Left lung (tissue), 10 donors: ENCODE measurements around the gene GPR155. TPM values are rescaled to one million over a fixed set of nuclear protein-coding genes. Genes with fewer than 3 reads are reported as not detected.
A peak's percentile ranks its signal among the peaks of the same experiment; 100 is the strongest.

Experiments used
- ATAC-seq: fragments of 200-7000 bp; cut with Tn5 transposase; one replicate; pipeline ENCODE4 v1.9.1; 2020; ENCODE audit warnings: moderate library complexity
- DNase-seq, 4 donors: peaks; one replicate each; pipeline ENCODE4 v3.0.0-alpha.2; 2013 to 2020
- H3K27ac ChIP-seq, 2 donors: fragments of 200-600 bp; sonication (generic) in 1 of 2; one replicate each; pipeline versions ENCODE4 v1.5.0 to v1.8.0; 2020 to 2021
- H3K27me3 ChIP-seq, 2 donors: fragments of 200-600 bp; sonication (generic) in 1 of 2; one replicate each; pipeline versions ENCODE4 v1.5.0 to v1.8.0; 2020 to 2021
- H3K36me3 ChIP-seq, 2 donors: fragments of 200-600 bp; sonication (generic) in 1 of 2; one replicate each; pipeline versions ENCODE4 v1.5.0 to v1.8.0; 2020 to 2021
- H3K4me1 ChIP-seq, 2 donors: fragments of 200-600 bp; one replicate each; pipeline ENCODE4 v1.8.0; 2021
- H3K4me3 ChIP-seq, 2 donors: fragments of 200-600 bp; sonication (generic) in 1 of 2; one replicate each; pipeline versions ENCODE4 v1.5.0 to v1.8.0; 2020 to 2021; ENCODE audit warnings: mild to moderate bottlenecking in 1 of 2
- H3K9me3 ChIP-seq, 2 donors: fragments of 200-600 bp; sonication (generic) in 1 of 2; one replicate each; pipeline versions ENCODE4 v1.5.0 to v1.8.0; 2020 to 2021
- intact Hi-C, 2 donors: fragments of 100-400 bp; cut with DNase I; formaldehyde crosslinking; loops; one replicate each; pipeline versions ENCODE4 v1.11.2 to v1.14.2; 2022
- polyA plus RNA-seq, 6 donors: library from polyadenylated mRNA; unstranded; fragments of 120-200 nt; gene quantifications; one replicate each; pipeline ENCODE4 v1.2.1, GENCODE V29; 2013; ENCODE audit not compliant: insufficient read length in 6 of 6
- total RNA-seq, 2 donors: library from RNA; stranded (reverse); fragmentation: NEBNext Ultra II Directional; extraction: Animal tissue kit (Norgen Biotek cat#: 25700); gene quantifications; one replicate each; pipeline ENCODE4 v1.2.1, GENCODE V29; 2021
- TF ChIP-seq, protein P1 (sequence below), 2 donors: fragments of 200-600 bp; sonication (generic) in 1 of 2; IDR thresholded peaks; one replicate each; pipeline versions ENCODE4 v1.5.0 to v1.8.0; 2021; ENCODE audit warnings: antibody characterized with exemption in 2 of 2
- donor health status: DM: no; HTN: yes; CAD: no.
- donor health status: DM: no; HTN: no; CAD: no.

GPR155 gene
- total and polyA plus RNA-seq, 8 donors = 3.1 to 6.9 (median 4.0) TPM

DNA sequence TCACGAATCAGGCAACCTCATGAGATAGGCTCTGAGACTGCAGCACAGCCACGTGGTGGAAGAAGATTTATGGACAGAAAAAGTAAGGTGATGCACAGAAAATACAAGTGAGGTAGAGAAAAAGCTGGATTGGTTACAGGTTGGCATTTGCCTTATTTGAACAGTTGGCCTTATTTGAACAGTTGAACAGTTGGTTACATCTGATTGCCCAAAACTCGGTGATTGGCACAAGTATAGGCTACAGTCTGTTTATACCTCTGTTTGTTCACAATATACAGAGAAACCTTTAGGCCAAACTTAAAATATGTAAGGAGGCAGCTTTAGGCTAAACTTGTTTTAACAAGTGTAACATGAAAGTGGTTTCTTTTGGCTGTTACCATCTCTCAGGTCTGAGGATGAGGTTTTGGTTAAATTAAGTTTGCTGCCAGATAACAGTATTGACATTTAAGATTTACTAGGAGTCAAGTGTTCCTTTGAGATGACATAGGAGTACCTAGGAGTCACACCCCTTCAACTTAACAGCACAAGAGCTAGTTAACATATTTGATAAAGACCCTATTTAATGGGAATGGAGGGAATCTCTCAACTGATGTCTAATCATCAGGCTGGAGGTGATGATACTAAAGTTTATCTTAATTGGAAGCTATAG lies 16.5 kb upstream of the GPR155 start:
- no peaks in the 10 kb centered on the region for H3K27me3 ChIP-seq
- intact Hi-C loops = no loop called here
- H3K4me3 ChIP-seq = no peak overlapping the region
- DNase-seq (no peak), ATAC-seq (no peak)
- peaks cover 0 to 2% of the 10 kb centered on the region in 2 donors for H3K9me3 ChIP-seq
- H3K27ac ChIP-seq = no peak overlapping the region
- H3K36me3 ChIP-seq = no peaks in the 10 kb centered on the region
- H3K4me1 ChIP-seq = no peaks in the 10 kb centered on the region
- TF ChIP-seq, protein P1, sequence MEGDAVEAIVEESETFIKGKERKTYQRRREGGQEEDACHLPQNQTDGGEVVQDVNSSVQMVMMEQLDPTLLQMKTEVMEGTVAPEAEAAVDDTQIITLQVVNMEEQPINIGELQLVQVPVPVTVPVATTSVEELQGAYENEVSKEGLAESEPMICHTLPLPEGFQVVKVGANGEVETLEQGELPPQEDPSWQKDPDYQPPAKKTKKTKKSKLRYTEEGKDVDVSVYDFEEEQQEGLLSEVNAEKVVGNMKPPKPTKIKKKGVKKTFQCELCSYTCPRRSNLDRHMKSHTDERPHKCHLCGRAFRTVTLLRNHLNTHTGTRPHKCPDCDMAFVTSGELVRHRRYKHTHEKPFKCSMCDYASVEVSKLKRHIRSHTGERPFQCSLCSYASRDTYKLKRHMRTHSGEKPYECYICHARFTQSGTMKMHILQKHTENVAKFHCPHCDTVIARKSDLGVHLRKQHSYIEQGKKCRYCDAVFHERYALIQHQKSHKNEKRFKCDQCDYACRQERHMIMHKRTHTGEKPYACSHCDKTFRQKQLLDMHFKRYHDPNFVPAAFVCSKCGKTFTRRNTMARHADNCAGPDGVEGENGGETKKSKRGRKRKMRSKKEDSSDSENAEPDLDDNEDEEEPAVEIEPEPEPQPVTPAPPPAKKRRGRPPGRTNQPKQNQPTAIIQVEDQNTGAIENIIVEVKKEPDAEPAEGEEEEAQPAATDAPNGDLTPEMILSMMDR (IDR thresholded peaks at IDR 0.05) = no peak

DNA sequence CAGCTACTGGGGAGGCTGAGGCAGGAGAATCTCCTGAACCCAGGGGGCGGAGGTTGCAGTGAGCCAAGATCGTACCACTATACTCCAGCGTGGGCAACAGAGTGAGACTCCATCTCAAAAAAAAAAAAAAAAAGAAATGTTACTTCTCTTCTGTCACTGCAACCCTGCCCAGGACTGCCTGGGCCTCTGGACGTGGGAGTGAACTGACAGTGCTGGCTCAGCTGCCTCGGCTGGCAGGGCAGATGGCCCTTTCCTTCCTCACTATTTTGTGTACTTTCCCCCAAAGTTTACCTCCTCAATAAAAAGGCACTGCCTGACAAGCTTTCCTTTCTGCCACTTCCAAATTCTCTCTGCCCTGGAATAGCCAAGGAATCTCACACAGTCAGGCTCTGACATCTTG lies 12.5 kb upstream of the GPR155 start:
- intact Hi-C loops = no loop called here
- H3K9me3 ChIP-seq = no peaks in the 10 kb centered on the region
- no peaks in the 10 kb centered on the region for H3K4me1 ChIP-seq
- DNase-seq = no peak
- no peak for ATAC-seq
- no peaks in the 10 kb centered on the region for H3K36me3 ChIP-seq
- no peak overlapping the region for H3K4me3 ChIP-seq
- no peaks in the 10 kb centered on the region for H3K27me3 ChIP-seq
- TF ChIP-seq, protein P1 (IDR thresholded peaks at IDR 0.05) = no peak
- no peak overlapping the region for H3K27ac ChIP-seq

DNA sequence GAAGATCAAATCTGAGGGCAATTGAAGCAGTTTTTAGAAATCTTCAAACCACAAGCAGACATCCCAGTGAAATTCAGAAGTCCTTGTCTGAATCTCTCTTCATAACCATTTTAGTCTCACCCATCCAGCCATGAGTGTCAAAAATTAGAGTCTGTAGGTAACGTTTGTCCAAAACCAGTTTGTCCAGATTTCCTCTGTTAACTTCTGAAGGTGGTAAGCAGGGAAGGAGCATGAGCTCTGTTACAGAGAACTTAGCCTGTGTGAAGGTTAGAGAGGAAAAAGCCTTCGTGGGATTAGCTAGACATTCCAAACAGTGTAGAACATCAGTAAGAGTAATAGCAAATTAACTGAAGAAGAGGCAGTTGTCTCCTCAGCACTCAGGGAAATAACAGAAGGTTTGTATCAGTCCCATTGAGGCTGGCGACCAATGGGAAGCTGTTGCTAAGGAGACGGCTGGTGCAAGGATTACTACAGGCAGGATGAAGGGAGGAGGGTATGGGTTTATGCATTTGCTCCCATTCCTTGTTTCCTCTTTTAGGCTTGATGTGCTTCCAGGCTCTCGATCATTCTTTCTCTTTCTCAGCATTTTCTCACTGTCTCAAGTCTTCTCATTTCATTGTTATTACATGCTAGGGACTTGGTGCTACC lies 8.7 kb upstream of the GPR155 start:
- Histone ChIP-seq H3K9me3 (no peaks in the 10 kb centered on the region), H3K4me3 (no peak overlapping the region), H3K27me3 (no peaks in the 10 kb centered on the region), H3K27ac (no peak overlapping the region), H3K36me3 (no peaks in the 10 kb centered on the region), H3K4me1 (peaks cover 0 to 10% of the 10 kb centered on the region in 2 donors)
- DNase-seq = peak in 1 of 4 donors; percentile 38
- ATAC-seq = peak; percentile 50
- intact Hi-C loops = no loop called here
- TF ChIP-seq, protein P1 (IDR thresholded peaks at IDR 0.05) = no peak

DNA sequence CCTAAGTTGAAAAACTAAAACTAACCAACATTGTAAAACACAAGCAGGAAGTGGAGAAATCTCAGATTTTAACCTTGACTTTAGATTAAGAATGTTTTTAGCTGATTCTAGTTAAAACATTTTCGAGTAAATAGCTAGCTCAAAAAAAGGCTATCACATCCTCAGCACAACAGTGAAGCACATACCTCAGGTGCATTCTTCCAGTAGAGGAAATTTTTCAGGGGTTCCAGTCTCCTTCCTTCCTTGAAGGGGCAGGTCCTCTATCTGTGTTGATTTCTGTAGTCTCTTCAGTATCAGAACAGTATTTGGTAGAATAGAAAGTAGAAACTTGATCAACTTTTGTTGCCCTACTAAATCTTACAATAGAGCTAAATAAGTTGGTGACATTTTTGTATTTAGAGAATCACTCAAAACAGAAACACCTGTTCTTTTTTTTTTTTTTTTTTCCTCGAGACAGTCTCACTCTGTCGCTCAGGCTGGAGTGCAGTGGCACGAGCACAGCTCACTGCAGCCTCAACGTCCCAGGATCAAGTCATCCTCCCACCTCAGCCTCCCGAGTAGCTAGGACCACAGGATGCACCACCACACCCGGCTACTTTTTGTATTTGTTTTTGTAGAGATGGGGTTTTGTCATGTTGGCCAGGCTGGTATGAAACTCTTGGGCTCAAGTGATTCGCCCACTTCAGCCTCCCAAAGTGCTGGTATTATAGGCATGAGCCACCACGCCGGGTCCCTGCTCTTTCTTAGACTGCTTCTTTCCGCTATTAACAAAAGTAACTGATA lies 6.9 kb upstream of the GPR155 start:
- intact Hi-C loops = no loop called here
- DNase-seq = no peak
- Histone ChIP-seq H3K36me3 (no peaks in the 10 kb centered on the region), H3K27me3 (no peaks in the 10 kb centered on the region), H3K4me3 (no peak overlapping the region), H3K9me3 (no peaks in the 10 kb centered on the region), H3K4me1 (peaks cover 0 to 10% of the 10 kb centered on the region in 2 donors), H3K27ac (peak overlapping the region; percentile 2 to 67)
- no peak for ATAC-seq
- TF ChIP-seq, protein P1 (IDR thresholded peaks at IDR 0.05) = no peak

DNA sequence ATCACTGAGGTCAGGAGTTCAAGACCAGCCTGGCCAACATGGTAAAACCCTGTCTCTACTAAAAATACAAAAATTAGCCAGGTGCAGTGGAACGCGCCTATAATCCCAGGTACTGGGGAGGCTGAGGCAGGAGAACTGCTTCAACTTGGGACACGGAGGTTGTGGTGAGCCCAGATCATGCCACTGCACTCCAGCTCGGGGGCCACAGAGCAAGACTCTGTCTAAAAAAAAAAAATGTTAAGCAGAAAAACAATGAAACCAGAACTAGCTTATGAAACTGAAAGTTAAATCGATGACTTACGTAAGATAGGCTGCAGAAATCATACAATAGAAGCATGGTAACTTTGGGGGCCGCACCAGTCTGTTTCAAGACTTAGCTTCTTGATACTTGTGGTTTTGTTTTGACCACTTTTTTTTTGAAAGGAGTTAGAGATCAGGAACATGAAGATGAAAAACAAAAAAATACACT lies 6.2 kb upstream of the GPR155 start:
- H3K36me3 ChIP-seq = no peaks in the 10 kb centered on the region
- DNase-seq (no peak), ATAC-seq (peak; percentile 47)
- intact Hi-C loops = no loop called here
- H3K4me1 ChIP-seq = peaks cover 0 to 10% of the 10 kb centered on the region in 2 donors
- TF ChIP-seq, protein P1 (IDR thresholded peaks at IDR 0.05) = no peak
- no peaks in the 10 kb centered on the region for H3K27me3 ChIP-seq
- H3K27ac ChIP-seq = peak overlapping the region; percentile 2 to 67
- no peaks in the 10 kb centered on the region for H3K9me3 ChIP-seq
- H3K4me3 ChIP-seq = no peak overlapping the region
